Osteoblast (primary cell): ENCODE data around the gene WDR5. TPM values are rescaled to one million over a fixed set of nuclear protein-coding genes. Genes with fewer than 3 reads are reported as not detected.

Source experiments
- DNase-seq: peaks from one replicate; pipeline ENCODE4 v3.0.0; 2011; ENCODE audit warnings: low spot score, mixed read lengths; ENCODE audit not compliant: insufficient read length; ENCODE audit errors: missing footprints
- H2AFZ ChIP-seq: 2 replicates; pipeline ENCODE4 v1.6.0; 2011; ENCODE audit warnings: mild to moderate bottlenecking, low read length
- H3K27ac ChIP-seq: 2 replicates; pipeline ENCODE4 v1.5.1; 2011; ENCODE audit warnings: mild to moderate bottlenecking, low read depth, low read length, moderate library complexity
- H3K27me3 ChIP-seq: 2 replicates; pipeline ENCODE4 v1.6.0; 2012; ENCODE audit warnings: mild to moderate bottlenecking, control low read depth, inconsistent platforms, low read length, moderate library complexity; ENCODE audit not compliant: insufficient read depth
- H3K36me3 ChIP-seq: 2 replicates; pipeline ENCODE4 v1.5.1; 2011; ENCODE audit warnings: mild to moderate bottlenecking, low read length, control low read depth, moderate library complexity; ENCODE audit not compliant: insufficient read depth
- H3K4me1 ChIP-seq: 2 replicates; pipeline ENCODE4 v1.5.1; 2011; ENCODE audit warnings: mild to moderate bottlenecking, low read length, control low read depth, moderate library complexity; ENCODE audit not compliant: insufficient read depth
- H3K4me2 ChIP-seq: 2 replicates; pipeline ENCODE4 v1.6.0; 2011; ENCODE audit warnings: mild to moderate bottlenecking, low read length; ENCODE audit not compliant: insufficient read depth
- H3K4me3 ChIP-seq: fragments of 200-600 bp; sonication (generic); 3 replicates; pipeline ENCODE4 v1.5.1; 2012; ENCODE audit warnings: mild to moderate bottlenecking, low read length, inconsistent platforms; ENCODE audit not compliant: insufficient read depth
- H3K79me2 ChIP-seq: 2 replicates; pipeline ENCODE4 v1.6.0; 2012; ENCODE audit warnings: mild to moderate bottlenecking, low read length, control low read depth, inconsistent platforms; ENCODE audit not compliant: insufficient read depth
- H3K9me3 ChIP-seq: 2 replicates; pipeline ENCODE4 v1.5.1; 2011; ENCODE audit warnings: low read depth, low read length, control low read depth
- H4K20me1 ChIP-seq: 2 replicates; pipeline ENCODE4 v1.6.0; 2012; ENCODE audit warnings: mild to moderate bottlenecking, low read length, control low read depth; ENCODE audit not compliant: insufficient read depth
- CTCF ChIP-seq: IDR thresholded peaks from 2 replicates; pipeline ENCODE4 v1.5.1; 2011; ENCODE audit warnings: mild to moderate bottlenecking, low read depth, low read length, moderate library complexity; ENCODE audit errors: extremely low read depth
- total RNA-seq: library from RNA; depleted of rRNA; stranded (reverse); fragments of >200 nt; gene quantifications from 2 replicates; pipeline ENCODE4 v1.2.3, GENCODE V29; 2012

Gene WDR5
- total RNA-seq, 1 donor: 17.4 TPM

DNA sequence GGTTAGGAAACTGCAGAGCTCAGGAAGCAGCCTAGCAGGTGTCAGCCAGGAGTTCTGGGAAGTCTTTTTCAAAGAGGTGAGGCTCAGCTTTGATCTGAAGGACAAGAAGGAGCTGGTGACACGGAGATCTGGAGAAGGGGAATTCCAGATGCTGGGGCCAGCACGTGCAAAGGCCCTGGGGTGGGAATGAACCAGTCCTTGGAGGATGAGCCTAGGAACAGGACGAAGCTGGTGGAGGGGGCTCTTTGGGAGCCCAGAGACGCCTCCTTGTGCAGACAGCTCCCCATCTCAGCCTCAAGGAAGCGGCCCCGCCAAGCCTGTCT is 43.7 kb downstream of the WDR5 start:
- H3K4me2 ChIP-seq: no peak overlapping the region
- no peak overlapping the region for H2AFZ ChIP-seq
- TF ChIP-seq CTCF: no peak
- peaks cover 10% of the 10 kb centered on the region for H3K4me1 ChIP-seq
- no peaks in the 10 kb centered on the region for H3K9me3 ChIP-seq
- DNase-seq: peak; percentile 73
- no peak overlapping the region for H3K4me3 ChIP-seq
- H3K27ac ChIP-seq: no peak overlapping the region
- no peaks in the 10 kb centered on the region for H3K79me2 ChIP-seq
- H3K27me3 ChIP-seq: peaks cover 18% of the 10 kb centered on the region
- no peaks in the 10 kb centered on the region for H3K36me3 ChIP-seq
- H4K20me1 ChIP-seq: no peaks in the 10 kb centered on the region

DNA sequence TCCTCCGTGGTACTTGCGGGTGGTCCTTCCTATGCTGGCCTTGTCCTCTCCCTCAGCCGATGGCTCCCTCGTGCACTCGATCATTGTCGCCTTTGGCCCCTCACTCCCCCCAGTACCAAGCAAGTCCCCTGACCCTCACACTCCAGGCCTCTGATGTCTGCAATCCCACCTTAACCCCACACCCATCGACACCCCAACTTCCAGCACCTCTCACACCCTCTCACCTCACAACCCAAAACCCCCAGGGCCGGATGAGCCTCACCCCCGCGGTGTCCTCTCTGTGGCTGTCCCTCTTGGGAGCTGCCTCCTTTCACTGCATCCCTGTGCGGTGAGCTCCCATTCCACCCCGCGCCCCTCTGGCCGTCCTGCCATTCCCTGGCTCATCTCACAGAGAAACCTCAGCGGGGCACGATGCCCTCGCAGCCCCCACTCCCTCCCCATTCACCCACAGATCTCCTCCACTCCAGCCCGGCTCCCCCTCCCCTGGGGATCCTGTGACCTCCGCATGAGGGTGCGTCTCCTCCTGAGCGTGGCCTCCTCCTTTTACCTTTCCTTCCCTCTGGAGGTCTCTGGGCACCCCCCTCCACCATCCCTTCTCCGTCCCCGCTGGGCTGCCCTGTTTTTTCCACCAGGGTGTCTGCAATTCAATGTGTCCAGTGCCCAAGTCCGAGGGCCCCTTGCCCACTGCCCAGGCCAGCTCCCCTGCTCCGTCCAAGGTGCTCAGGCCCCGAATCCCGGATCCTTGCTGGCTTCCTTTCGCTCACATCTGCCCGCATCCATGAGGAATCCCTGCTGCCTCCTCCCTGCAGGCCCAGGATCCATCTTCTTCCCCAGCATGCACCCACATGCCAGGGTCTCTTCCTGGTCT is 44.3 kb downstream of the WDR5 start:
- DNase-seq: peak; percentile 75
- TF ChIP-seq CTCF: no peak

DNA sequence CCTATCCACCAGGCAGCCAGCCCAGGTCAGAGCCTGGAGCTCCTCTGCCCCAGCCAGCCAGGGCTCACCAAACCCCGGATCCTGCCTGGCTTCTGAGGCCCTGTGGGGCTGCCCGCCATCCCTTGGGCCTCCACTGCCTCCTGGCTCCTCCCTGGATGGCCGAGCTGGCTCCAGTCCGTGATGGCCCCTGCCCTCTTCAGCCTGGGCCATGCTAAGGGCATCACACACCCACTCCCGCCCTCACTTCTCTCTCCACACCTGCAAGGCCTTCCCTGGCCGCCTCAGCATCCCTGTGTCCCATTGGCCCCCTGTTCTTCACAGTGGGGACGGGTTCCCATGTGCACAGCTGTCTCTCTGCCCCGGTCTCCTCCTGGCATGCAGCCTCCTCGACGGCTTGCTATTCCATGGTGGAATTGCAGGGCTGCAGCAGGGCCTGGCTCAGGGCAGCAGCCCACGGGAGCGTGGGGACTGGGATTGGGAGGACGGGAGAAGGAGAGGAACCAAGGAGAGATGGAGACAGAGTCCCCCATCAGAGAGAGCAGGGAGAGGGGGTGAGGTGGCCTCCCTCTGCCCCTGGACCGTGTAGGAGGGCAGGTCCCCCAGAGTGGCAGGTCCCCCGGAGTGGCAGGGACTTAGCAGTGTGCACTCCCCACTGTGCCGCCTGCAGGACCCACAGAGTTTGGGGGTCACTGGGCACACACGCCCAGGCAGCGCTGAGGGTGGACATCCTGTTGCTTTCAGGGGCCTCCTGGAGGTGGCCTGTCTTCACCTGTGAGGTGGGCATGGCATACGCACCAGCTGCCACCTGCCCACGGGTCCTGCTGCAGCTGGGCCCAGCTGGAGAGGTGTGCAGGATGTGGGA is 45.1 kb downstream of the WDR5 start:
- H3K9me3 ChIP-seq: no peaks in the 10 kb centered on the region
- no peaks in the 10 kb centered on the region for H3K36me3 ChIP-seq
- peaks cover 16% of the 10 kb centered on the region for H3K27me3 ChIP-seq
- no peak overlapping the region for H2AFZ ChIP-seq
- H3K4me1 ChIP-seq: peaks cover 10% of the 10 kb centered on the region
- no peak overlapping the region for H3K4me2 ChIP-seq
- peak; percentile 65 for DNase-seq
- H4K20me1 ChIP-seq: no peaks in the 10 kb centered on the region
- H3K27ac ChIP-seq: no peak overlapping the region
- H3K79me2 ChIP-seq: no peaks in the 10 kb centered on the region
- no peak for TF ChIP-seq CTCF
- no peak overlapping the region for H3K4me3 ChIP-seq

More for the DNA sequence above, 44.3 kb downstream of the WDR5 start:
- no peak overlapping the region for H3K27ac ChIP-seq
- H3K9me3 ChIP-seq: no peaks in the 10 kb centered on the region
- no peak overlapping the region for H2AFZ ChIP-seq
- H3K79me2 ChIP-seq: no peaks in the 10 kb centered on the region
- no peaks in the 10 kb centered on the region for H3K36me3 ChIP-seq
- no peak overlapping the region for H3K4me3 ChIP-seq
- no peaks in the 10 kb centered on the region for H4K20me1 ChIP-seq
- H3K27me3 ChIP-seq: peaks cover 18% of the 10 kb centered on the region
- no peak overlapping the region for H3K4me2 ChIP-seq
- H3K4me1 ChIP-seq: peaks cover 10% of the 10 kb centered on the region

DNA sequence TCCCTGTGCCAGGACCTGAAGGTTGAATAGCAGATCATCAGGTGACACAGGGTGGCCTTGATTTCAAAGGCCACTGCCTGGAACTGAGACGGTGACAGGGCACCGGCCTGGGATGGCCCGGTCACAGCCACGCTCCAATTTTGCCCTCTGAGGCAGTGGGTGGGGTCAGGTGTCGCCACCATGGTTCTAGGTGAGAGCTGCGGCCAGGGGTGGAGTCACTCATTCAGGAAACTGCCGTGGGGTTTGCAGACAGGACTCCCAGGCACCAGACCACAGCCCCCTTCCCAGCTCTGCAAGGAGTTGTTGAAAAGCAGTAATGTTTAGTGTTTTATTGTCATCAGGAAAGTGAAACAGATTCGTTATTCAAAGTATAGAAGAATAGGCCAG is 45.8 kb downstream of the WDR5 start:
- no peaks in the 10 kb centered on the region for H3K9me3 ChIP-seq
- DNase-seq: peak; percentile 58

More for the DNA sequence above, 45.8 kb downstream of the WDR5 start:
- H3K79me2 ChIP-seq: no peaks in the 10 kb centered on the region
- no peak overlapping the region for H3K4me2 ChIP-seq
- H3K36me3 ChIP-seq: no peaks in the 10 kb centered on the region
- no peak overlapping the region for H2AFZ ChIP-seq
- H3K4me3 ChIP-seq: no peak overlapping the region
- no peaks in the 10 kb centered on the region for H4K20me1 ChIP-seq
- H3K27me3 ChIP-seq: peaks cover 11% of the 10 kb centered on the region
- H3K4me1 ChIP-seq: peaks cover 10% of the 10 kb centered on the region
- no peak overlapping the region for H3K27ac ChIP-seq
- TF ChIP-seq CTCF: no peak
